ENCODE measurements around the gene ZNF672.
A peak's percentile ranks its signal among the peaks of the same experiment; 100 is the strongest.

ZNF672 gene

DNA sequence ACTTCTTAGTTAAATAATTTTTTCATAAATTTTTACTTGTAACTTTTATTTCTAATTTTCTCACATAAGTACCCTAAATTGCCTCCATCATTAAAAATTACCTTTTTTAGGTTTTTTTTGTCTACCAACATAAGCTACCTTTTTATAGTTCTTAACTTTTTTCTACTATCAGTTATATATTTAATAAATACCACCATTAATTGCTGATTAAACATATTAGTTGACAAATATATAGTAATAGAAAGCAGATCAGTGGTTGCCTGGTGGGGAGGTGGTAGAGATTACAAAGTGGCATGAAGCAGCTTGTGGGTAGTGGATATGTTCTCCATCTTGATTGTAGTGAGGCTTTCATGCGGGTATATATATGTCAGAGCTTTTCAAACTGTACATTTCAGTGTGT lies 6.2 kb upstream of the ZNF672 start:
- no peak for DNase-seq

DNA sequence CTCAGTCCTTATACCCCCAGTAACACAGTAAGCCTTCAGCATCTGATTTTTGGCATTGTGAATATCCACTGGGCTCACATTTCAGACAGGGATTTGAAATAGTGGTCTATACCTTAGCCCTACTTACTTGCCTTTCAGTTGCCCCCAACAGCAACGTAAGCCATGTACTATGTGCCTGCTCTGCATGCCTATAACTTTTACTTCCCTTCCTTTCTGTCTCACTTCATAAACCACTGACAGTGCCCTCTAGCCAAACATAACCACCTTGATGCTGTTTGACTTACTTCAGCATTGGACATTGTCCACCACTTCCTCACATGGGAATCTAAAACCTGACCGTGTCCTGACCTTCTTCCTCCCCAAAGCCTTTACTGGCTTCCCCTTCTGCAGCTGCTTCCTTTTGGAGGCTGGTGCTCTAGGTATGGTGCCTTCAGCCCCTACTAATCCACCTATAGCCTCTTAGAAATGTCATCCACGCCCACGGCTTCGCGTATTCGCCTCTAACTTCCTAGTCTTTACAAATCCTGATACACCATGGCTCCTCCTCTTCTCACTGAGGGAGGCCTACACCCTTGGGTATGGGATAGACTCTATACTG lies 3.6 kb upstream of the ZNF672 start:
- DNase-seq, result no peak

DNA sequence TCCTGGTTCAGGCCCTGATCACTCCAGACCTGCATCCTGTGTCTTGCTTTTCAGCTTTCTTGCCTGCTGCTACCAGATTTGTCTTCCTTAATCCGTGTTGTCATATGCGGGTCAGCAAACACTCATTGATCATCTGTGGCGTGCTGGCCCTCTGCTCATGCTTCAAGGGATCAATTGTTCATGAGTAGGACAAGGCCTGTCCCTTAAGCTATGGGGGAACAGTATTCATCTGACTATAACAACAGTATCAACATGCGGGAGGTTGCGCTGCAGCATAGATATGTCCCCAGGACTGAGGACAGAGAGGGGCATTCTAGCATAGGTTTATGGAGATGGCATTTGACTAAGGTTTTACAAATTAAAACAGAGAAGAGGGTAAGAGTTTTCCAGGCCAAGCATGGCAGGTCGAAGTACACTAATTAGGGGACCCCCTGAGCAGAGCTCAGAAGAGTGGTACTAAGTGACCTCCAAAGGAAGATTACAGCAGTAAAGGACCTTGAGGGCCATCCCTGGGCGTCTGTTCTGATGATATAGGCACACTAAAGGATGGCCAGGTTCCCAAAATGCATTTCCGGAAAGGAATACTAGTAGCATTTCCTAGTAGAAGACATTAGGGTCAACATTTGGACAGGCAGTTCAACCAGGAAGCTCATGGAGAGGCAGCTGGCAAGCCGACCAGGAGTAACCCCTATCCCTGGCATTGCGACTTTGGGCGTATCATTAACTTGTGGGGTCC lies 811 bp upstream of the ZNF672 start:
- peak in 1 of 51 donors; percentile 41 for DNase-seq

DNA sequence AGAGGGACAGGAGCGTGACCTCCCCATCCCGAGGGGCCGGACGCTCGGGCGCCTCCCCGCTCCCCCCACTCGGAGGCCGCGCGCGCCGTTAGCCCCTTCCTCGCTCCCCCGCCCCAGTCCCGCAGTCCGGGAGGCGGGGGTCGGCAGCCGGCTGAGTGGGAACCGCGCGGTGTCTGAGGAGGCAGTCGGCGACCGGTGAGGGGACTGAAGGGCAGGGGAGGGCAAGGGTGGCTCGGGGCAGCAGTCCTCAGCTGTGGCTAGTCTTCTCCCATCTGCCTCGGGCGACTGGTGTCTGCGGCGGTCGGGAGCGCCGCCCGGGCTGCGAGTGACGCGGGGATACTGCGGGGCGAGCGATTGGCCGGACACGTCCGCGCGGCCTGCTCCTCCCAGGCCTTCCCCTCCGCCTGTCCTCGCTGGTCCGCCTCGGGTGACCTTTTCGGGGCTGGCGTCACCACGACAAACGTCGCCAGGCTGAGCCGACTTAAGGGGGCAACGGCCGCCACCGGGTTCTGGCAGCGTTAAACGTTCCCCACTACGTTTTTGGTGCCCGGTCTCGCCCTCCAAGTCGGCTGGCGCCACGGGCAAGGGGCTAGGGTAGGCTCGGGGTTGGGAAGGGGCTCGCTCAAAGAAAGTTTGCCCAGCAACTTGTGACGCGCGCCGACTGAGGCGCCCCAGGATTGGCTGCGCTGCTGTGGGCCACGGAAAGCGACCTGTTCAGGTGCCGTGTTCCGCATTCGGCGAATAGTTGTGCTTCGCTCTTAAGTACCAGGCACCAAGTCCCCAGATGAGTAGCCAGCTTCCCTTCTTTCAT lies 538 bp downstream of the ZNF672 start:
- peak; percentile 74 to 99 (median 91) for DNase-seq

DNA sequence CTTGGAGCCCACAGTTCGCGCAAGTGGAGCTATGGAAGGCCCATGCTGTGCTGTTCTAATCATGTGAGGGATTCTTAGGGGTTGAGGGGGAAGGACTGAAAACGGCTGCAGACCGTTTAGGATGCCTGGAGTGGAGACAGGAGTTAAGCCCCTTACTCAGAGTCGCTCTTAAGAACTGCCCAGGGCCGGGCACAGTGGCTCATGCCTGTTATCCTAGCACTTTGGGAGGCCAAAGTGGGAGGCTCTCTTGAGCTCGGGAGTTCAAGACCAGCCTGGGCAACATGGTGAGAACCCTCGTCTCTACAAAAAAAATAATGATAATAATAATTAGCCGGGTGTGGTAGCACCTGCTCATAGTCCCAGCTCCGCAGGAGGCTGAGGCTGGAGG lies 1.1 kb downstream of the ZNF672 start:
- DNase-seq, result no peak

DNA sequence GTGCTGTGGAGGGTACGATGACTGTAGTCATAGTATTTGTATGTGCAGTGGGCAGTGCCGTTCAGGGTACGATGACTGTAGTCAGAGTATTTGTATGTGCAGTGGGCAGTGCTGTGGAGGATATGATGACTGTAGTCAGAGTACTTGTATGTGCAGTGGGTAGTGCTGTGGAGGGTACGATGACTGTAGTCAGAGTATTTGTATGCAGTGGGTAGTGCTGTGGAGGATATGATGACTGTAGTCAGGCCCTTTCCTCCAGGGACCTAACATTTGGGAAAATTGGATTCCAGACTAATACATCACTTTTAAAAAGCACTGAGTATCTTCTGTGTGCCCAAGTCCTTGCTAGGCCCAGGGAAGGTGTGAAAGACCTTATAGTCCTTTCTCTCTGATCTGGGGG lies 2.9 kb downstream of the ZNF672 start:
- DNase-seq, result no peak

DNA sequence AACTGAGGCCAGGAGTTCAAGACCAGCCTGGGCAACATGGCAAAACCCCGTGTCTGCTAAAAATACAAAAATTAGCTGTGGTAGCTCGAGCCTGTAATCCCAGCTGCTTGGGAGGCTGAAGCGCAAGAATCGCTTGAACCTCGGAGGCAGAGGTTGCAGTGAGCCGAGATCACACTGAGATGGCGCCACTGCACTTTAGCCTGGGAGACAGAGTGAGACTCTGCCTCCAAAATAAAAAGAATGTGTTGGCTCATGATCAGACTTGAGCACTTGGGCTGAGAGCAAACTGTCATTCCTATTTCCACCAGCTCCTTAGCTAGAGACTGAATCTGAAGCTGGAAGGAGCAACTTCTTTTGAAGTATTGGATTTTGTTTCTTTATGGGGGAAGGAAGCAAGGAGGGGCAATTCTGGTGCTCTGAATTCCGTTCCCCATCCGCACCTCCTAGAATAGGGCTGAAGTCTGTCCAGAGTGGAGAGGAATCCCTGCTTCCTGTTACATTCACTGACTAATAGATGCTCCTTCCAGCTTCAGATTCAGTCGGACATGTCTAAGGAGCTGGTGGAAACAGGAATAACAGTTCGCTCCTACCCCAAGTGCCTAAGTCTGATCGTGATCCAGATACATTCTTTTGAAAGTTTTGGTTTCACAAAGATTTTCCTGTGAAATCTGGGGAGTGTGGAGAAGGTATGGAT lies 3.8 kb downstream of the ZNF672 start:
- DNase-seq, result no peak

DNA sequence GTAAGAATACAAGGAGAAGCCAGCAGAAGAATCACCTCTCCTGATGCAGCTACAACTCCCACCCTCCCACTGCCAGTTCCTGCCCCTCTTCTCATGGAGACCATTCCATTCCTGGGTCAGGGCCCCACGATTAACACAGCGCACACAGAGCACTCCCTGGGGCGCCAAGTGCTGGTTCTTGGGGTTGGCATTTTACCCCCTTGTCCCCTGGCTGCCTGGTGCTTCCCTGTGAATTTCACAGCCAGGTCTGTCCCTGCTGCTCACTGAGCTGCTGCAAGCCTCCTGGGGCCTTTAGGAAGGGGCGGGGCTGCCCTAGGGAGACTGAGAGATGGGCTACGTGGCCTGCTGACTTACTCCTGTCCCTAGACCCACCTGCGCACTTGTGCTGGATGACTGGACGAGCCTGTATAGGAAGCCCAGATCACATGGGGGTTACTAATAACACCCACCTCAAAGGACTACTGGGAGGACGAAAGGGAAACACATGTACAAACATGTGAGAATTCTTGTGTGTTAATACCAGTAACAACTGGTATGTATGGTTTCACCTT lies 4.8 kb downstream of the ZNF672 start:
- no peak for DNase-seq

DNA sequence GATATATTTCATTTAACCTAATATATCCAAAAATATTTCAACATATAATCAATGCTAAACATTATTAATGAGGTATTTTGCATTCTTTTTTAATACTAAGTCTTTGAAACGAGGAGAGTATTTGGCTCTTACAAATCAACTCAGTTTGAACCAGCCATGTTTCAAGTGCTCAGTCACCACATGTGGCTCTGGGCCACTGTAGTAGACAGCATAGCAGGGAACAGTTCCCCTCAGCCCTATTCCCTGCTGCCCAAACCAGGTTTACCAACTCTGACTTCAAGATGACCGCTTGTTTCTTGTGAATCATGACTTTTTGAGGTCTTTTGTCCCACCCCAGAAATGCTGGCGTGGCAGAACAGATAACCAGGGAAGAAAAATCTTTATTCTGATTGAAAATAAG lies 5.7 kb downstream of the ZNF672 start:
- no peak for DNase-seq

DNA sequence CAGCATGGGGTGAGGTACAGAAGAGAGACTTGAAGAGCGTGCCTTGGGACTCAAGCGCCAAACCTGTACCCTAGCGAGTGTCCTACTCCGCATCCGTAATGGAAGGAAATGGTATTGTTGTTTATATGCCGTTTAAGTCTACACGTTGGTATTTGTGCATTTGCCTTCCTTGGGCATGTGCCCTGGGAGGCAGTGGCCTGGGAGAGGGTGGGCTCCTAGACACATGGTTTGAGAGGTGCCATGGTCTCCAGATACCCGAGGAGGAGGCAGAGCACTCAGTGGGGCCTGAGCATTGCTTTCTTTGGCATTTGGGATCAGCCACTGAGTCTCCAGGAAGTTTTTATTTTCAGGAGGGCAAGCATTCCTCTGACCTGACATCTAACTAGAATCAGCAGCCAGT lies 6.5 kb downstream of the ZNF672 start:
- DNase-seq, result no peak

DNA sequence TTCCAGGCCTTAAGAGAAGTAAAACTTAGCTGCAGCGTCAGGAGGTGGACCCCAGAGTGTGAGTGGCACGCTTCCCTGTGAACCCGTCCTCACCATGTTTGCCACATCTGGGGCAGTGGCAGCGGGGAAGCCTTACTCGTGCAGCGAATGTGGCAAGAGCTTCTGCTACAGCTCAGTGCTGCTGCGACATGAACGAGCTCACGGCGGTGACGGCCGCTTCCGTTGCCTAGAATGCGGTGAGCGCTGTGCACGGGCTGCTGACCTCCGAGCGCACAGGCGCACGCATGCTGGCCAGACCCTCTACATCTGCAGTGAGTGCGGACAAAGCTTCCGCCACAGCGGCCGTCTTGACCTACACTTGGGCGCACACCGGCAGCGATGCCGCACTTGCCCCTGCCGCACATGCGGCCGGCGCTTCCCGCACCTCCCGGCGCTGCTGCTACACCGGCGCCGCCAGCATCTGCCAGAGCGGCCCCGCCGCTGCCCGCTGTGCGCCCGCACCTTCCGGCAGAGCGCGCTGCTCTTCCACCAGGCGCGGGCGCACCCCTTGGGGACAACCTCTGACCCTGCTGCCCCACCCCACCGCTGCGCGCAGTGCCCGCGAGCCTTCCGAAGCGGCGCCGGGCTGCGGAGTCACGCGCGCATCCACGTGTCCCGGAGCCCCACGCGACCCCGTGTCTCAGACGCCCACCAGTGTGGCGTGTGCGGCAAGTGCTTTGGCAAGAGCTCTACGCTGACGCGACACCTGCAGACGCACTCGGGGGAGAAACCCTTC lies 9.3 kb downstream of the ZNF672 start:
- no peak for DNase-seq

DNA sequence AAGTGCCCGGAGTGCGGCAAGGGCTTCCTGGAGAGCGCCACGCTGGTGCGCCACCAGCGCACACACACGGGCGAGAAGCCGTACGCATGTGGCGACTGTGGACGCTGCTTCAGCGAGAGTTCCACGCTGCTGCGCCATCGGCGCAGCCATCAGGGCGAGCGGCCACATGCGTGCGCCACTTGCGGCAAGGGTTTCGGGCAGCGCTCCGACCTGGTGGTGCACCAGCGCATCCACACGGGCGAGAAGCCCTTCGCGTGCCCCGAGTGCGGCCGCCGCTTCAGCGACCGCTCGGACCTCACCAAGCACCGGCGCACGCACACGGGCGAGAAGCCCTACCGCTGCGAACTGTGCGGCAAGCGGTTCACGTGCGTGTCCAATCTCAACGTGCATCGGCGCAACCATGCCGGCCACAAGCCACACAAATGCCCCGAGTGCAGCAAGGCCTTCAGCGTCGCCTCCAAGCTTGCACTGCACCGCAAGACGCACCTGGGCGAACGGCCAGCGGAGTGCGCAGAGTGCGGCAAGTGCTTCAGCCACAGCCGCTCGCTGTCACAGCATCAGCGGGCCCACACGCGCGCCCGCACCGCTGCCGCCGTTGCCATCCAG lies 10.0 kb downstream of the ZNF672 start:
- DNase-seq, result no peak

DNA sequence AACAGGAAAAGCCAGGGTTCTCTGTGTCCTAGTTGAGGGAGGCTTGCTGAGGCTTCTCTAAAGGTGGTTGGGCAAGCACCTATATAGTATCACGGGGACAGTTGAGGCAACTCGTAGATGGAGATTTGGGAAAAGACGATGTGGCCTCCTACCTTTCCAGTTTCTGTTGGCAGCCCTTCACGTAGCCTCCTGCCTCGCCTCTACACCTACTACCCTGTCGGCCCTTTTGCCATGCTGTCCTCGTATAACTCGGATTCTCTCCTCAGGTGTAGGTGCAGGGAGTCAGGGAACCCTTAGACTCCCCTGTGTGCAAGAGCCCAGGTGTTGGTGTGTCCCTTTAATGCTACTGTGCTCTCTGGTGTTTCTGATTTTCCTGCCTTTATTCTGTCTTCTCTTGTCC lies 10.6 kb downstream of the ZNF672 start:
- DNase-seq, result no peak

DNA sequence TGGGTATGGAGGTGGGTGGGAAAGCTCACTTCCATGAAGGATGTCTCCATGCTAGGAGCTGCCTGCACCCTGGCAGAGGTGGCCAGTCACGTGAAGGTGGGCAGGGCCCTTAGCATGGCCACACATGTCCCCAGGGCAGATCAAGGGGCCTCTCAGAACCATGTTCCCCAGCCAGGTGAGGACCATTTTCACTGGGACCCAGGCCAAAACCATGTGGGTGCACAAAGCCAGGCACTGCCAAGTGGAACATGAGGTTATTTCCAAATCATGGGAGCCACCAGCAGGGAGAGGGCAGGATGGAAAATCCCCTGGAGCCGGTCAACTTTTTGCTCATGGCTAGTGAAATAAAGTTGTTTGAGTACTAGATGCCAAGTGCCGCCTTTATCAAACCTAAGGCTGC lies 11.1 kb downstream of the ZNF672 start:
- no peak for DNase-seq

DNA sequence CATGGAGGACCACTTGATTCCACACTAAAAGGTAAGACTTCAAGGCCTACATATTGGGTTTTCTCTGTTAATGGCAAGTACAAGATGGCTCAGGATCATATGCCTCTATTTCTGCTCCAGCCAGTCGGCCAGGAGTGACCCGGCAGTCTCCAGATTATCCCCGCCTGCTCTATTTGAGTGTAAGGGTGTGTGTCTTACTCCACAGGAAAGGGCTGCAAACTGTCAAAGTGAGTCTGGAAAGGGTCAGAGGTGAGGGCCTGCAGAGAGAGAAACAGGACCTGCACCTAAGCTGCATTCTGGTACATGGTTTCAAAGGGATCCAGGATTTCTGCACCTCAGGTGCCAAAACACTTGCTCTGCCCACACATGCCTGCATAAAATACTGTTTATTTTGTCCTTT lies 11.6 kb downstream of the ZNF672 start:
- no peak for DNase-seq

DNA sequence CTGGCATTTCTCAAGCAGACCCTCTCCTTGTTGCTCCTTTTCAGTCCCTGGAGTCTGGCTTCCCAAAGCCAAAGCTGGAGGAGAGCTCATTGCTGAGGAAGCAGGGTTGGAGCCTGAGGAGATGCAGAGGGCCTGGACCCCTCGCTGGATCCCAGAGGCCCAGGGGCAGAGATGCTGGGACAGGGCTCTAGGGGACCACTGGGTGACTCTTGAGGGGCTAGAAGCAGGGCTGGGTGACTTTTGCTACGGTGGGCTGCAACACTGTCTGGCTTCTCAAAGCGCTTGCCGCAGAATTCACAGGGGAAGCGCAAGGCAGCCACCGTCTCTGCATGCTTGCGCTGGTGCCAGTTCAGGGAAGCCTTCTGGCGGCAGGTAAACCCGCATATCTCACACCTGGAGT lies 12.1 kb downstream of the ZNF672 start:
- no peak for DNase-seq

DNA sequence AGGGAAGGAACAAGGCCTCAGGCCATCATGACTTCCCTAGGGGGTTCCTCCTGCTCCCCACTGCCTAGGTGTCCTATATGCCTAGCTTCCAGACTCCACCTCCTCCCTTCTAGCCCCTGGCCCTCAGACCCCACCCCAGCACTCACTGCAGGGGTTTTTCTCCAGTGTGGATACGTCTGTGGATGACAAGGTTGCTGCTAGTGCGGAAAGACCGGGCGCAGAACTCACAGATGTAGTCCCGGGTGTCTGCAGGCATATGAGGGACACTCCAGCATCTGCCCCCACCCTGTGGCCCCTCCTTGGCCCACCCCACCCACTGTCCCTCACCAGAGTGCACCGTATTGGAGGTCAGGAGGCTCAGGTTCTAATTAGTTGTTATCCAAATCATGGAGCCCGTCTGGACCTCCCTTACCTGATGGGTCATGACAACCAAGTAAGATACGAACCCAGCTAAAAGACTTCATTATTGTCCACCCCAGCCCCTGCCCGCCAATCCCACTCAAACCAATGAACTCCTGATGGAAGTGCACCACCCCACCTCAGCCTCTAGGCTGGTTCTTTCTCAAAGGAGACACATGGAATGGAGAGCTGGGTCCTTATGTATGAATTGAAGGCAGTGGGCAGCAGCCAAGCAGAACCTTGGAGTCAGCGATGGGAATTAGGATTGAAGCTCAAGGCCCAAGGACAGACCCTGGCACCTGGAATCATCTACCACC lies 12.7 kb downstream of the ZNF672 start:
- DNase-seq, result no peak

DNA sequence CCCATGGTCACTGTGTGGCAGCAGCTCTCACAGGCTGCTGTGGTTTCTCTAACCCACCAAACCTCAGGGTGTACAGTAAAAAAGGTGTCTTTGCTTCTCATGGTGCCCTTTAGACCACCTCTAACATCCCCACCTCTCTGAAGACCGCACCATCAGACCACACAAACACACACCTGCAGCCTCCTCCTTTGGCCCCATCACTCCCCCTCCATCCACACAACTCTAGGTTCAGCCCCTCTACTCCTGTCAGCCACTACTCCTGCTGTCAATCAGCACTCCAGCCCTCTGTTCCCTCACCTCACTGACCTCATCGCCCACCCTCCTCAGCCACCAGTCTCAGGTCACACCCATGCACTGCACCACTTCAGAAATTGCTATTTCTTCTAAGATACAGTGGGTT lies 13.4 kb downstream of the ZNF672 start:
- DNase-seq, result no peak

DNA sequence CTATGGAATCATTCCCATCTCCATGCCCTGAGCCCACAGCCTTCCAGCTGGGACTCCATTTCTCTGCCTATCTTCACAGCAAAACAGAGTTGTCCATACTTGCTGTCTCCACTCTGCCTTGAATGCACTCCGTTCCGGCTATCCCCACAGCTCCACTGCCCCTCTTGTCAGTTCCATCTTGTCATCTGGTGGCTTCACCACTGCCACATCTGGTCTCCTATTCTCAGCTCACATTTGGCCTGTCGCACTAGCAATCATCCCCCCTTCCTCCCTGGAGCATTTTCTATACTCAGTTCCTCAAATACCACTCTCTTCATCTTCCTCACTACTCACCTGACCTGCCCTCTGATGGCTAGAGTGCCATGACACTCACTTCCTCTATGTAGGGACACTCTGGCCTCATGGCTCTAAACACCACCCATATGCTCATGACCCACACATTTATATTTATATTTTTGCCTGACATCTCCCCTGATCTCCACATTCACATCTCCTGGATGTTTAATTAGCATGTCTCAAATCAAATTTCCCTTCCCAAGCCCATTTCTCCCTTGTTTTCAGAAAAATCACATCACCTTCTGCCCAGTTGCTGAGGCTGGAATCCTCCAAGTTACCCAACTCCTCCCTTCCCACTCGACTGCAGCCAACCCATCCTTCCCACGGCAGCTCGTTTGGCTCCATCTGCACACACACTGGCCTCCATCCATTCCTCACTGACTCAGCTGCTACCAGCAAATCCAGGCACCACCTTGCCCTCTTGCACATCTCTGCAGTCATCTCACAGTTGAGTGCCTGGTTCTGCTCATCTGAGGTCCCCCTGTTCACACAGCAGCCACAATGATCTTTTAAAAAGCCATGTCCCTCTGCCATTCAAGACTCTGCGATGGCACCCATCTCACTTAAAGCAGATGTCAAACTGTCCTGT lies 14.7 kb downstream of the ZNF672 start:
- DNase-seq, result peak in 2 of 51 donors; percentile 13 to 63

All from hypothalamus (tissue), 51 donors.